ENCODE data around the gene FAM222B. TPM values are rescaled to one million over a fixed set of nuclear protein-coding genes. Genes with fewer than 3 reads are reported as not detected.

FAM222B gene
- total and polyA plus RNA-seq, 9 of the 15 experiments (the other 6 are each of a cell fraction or from before 2014, with no cell fraction given): 4.0 to 34.6 (median 7.5) TPM

DNA sequence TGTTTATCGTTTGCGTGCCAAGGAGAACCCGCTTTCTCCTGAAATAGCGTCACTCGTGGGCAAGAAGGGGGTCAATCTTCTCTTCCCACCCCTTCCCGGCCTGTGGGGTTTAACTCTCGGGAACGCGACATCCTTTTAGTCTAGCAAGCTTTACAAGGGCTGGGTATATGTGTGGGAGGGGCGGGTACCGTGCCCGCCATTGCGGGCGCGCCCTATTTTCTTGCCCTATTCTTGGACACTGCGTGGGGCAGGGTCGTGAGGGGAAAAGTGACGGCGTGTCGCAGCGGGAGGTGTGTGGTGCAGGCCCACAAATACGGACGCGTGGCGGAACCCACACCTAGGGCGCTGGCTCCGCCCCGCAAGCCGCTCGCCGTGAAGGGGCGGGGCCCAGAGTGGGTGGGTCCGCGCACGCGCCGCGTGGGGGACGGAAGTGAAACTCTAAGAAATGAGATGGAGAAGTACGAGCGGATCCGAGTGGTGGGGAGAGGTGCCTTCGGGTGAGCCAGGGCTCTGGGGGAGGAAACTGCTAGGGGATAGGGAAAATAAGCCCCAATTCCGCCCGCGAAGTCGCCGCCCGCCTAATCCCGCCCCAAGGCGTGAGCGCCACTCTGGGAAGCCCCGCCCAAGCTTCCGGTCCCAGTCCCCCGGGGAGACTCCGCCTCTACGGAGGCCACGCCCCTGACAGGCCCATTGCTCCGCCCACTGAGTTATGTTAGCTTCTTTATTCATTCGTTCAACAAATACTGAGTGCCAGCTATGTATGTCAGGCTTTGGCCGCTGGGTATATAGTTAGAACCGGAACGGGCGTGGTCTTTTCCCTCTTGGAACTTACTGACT, 114.0 kb downstream of the FAM222B start, which contains the start of gene NEK8 (continued):
- TF ChIP-seq ZNF354B (CRISPR knock-in tag; IDR thresholded peaks at IDR 0.05) (no peak), RHOXF2B (CRISPR knock-in tag; conservative IDR thresholded peaks at IDR 0.05) (no peak), GTF2E2 (tag; IDR thresholded peaks at IDR 0.05) (no peak; the same call in 1 of the 2 replicates), ZFPM2 (CRISPR knock-in tag; IDR thresholded peaks at IDR 0.05) (peak; percentile 82; the same call in 1 of the 2 replicates), ZNF785 (CRISPR knock-in tag; IDR thresholded peaks at IDR 0.05) (no peak), CBFB (CRISPR knock-in tag; IDR thresholded peaks at IDR 0.05) (no peak), HCFC1 (IDR thresholded peaks at IDR 0.05; ENCODE audit: low read depth, low read length) (peak; percentile 10; the same call in 1 of the 2 replicates), RBM25 (IDR thresholded peaks at IDR 0.05; ENCODE audit: low read depth, low read length, severe bottlenecking) (no peak), BCLAF1 (IDR thresholded peaks at IDR 0.05; ENCODE audit: borderline replicate concordance in 1 of 2, control insufficient read depth in 1 of 2, low read depth in 2 of 2, low read length in 1 of 2) (no peak), DIDO1 (tag; IDR thresholded peaks at IDR 0.05; ENCODE audit: low read depth) (no peak), HDAC6 (IDR thresholded peaks at IDR 0.05; ENCODE audit: low read depth, low read length) (0 out of 2 replicates have a peak, but pooled peaks have one; percentile 66), RBM14 (IDR thresholded peaks at IDR 0.05; ENCODE audit: borderline replicate concordance, insufficient read depth, low read depth, low read length) (no peak), ZNF584 (CRISPR knock-in tag; IDR thresholded peaks at IDR 0.05; ENCODE audit: low read depth) (peak; percentile 70; the same call in 1 of the 2 replicates), CHD4 (IDR thresholded peaks at IDR 0.05; ENCODE audit: insufficient read depth, insufficient replicate concordance, low read depth, low read length, poor library complexity, severe bottlenecking) (no peak), FOXP1 (CRISPR knock-in tag; IDR thresholded peaks at IDR 0.05) (no peak), RBBP5 (IDR thresholded peaks at IDR 0.05; ENCODE audit: borderline replicate concordance, insufficient read depth, low read length, poor library complexity, severe bottlenecking) (peak; percentile 93)
- TF ChIP-seq, protein P1, sequence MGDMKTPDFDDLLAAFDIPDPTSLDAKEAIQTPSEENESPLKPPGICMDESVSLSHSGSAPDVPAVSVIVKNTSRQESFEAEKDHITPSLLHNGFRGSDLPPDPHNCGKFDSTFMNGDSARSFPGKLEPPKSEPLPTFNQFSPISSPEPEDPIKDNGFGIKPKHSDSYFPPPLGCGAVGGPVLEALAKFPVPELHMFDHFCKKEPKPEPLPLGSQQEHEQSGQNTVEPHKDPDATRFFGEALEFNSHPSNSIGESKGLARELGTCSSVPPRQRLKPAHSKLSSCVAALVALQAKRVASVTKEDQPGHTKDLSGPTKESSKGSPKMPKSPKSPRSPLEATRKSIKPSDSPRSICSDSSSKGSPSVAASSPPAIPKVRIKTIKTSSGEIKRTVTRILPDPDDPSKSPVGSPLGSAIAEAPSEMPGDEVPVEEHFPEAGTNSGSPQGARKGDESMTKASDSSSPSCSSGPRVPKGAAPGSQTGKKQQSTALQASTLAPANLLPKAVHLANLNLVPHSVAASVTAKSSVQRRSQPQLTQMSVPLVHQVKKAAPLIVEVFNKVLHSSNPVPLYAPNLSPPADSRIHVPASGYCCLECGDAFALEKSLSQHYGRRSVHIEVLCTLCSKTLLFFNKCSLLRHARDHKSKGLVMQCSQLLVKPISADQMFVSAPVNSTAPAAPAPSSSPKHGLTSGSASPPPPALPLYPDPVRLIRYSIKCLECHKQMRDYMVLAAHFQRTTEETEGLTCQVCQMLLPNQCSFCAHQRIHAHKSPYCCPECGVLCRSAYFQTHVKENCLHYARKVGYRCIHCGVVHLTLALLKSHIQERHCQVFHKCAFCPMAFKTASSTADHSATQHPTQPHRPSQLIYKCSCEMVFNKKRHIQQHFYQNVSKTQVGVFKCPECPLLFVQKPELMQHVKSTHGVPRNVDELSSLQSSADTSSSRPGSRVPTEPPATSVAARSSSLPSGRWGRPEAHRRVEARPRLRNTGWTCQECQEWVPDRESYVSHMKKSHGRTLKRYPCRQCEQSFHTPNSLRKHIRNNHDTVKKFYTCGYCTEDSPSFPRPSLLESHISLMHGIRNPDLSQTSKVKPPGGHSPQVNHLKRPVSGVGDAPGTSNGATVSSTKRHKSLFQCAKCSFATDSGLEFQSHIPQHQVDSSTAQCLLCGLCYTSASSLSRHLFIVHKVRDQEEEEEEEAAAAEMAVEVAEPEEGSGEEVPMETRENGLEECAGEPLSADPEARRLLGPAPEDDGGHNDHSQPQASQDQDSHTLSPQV (IDR thresholded peaks at IDR 0.05): no peak
- TF ChIP-seq, protein P2, sequence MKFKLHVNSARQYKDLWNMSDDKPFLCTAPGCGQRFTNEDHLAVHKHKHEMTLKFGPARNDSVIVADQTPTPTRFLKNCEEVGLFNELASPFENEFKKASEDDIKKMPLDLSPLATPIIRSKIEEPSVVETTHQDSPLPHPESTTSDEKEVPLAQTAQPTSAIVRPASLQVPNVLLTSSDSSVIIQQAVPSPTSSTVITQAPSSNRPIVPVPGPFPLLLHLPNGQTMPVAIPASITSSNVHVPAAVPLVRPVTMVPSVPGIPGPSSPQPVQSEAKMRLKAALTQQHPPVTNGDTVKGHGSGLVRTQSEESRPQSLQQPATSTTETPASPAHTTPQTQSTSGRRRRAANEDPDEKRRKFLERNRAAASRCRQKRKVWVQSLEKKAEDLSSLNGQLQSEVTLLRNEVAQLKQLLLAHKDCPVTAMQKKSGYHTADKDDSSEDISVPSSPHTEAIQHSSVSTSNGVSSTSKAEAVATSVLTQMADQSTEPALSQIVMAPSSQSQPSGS (CRISPR knock-in tag; IDR thresholded peaks at IDR 0.05): no peak

All from K562 (cell line).